Hematopoietic multipotent progenitor cell treated with erythropoietin and hydrocortisone succinate and interleukin-3 and kit ligand, for 6 days (in vitro differentiated cells): Measurements from ENCODE around the gene SP4.
A peak's percentile ranks its signal among the peaks of the same experiment; 100 is the strongest.
"Not testable (repeated sequence)": the region's sequence is repeated elsewhere in the genome, so short reads cannot be mapped to it uniquely, and the experiment has no call there.

Experiments
- DNase-seq: peaks from one replicate; pipeline ENCODE4 v3.0.0-alpha.2; 2015

Gene SP4

GRCh38 chr7:21532485-21532884 is 104.6 kb downstream of the SP4 start:
- DNase-seq: peak; percentile 9

DNA sequence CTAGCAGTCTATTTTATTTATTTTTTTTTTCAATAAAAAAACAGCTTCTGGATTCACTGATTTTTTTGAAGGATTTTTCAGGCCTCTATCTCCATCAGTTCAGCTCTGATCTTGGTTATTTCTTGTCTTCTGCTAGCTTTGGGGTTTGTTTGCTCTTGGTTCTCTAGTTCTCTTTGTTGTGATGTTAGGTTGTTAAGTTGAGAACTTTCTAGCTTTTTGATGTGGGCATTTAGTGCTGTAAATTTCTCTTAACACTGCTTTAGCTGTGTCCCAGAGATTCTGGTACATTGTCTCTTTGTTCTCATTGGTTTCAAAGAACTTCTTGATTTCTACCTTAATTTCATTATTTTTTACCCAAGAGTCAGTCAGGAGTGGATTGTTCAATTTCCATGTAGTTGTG is 105.8 kb downstream of the SP4 start:
- not testable (repeated sequence) for DNase-seq

DNA sequence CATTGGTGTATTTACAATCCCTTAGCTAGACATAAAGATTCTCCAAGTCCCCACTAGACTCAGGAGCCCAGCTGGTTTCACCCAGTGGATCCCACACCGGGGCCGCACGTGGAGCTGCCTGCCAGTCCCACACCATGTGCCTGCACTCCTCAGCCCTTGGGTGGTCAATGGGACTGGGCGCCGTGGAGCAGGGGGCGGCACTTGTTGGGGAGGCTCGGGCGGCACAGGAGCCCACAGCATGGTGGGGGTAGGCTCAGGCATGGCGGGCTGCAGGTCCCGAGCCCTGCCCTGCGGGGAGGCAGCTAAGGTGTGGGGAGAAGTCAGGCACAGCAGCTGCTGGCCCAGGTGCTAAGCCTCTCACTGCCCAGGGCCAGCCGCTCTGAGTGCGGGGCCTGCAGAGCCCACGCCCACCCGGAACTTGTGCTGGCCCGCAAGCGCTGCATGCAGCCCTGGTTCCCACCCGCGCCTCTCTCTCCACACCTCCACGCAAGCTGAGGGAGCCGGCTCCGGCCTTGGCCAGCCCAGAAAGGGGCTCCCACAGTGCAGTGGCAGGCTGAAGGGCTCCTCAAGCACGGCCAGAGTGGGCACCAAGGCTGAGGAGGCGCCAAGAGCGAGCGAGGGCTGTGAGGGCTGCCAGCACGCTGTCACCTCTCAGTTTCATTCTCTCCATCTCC is 108.7 kb downstream of the SP4 start:
- not testable (repeated sequence) for DNase-seq

GRCh38 chr7:21538936-21539495 is 111.1 kb downstream of the SP4 start:
- no peak for DNase-seq

DNA sequence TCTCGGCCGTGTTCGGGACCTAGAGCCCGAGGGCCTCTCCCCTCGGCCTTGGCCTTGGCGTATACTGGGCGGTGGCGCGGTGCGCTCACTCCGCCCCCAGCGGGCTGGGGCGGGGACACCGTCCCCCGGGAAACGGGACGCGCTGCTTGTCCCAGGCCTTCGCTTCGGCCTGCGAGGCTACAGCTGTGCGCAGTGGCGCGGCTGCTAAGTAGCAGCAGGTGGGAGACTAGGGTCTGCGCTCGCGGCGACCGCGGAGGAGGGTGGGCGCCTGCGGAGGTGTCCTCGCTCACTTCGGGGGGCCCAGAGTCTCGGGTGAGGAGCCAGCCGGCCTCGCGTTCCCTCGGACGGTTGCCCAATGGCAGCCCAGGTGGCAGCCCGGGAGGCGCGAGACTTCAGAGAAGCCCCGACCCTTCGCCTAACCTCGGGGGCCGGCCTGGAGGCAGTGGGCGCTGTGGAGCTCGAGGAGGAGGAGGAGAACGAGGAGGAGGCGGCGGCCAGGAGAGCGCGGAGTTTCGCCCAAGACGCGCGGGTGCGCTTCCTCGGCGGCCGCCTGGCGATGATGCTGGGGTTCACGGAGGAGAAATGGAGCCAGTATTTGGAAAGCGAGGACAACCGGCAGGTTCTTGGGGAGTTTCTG is 115.1 kb downstream of the SP4 start, which contains the start of gene DNAH11:
TSS of gene DNAH11 (plus strand) at position 149 of the 637 bp plus-strand sequence. CDS start at position 356, 207 bp downstream.
- peak; percentile 73 for DNase-seq

- DNase-seq: peak; percentile 9
Measured at GRCh38 chr7:21543528-21544302, 115.8 kb downstream of the SP4 start.

GRCh38 chr7:21544303-21544656 is 116.4 kb downstream of the SP4 start:
- DNase-seq: no peak

DNA sequence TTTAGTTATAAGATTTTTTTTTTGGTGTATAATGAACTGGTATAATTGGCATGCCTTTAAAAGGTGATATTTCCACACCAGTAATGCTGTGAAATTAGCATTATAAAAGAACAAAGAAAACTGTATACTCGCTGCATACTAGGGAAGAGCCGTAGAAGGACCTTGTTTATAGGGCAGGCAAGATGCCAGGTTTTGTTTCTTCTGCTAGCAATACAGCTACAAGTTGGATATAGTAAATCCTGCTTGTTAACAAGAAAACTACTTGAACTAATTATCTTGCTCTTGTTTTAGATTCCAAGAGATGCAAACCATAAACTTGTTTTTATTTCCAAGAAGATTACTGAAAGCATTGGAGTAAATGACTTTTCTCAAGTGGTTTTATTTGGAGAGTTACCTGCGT is 116.8 kb downstream of the SP4 start:
- DNase-seq: no peak

DNA sequence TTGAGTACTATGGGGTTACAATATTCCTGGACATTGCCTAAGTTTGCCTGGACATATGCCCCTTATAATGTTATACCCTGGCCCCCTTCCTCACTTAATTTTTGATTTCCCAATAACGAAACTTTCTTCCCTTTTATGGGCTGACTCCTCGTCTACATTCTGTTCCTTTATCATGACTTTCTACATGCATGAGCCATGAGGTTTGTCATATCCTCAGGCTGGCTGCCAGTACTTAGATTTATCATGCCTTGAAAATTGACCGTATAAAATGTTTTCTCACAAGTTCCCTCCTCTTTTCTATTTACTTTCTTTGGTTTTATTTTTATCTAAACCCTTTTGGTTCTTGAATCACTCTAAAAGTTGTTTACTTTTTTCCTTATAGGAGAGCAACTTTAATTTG is 119.6 kb downstream of the SP4 start:
- DNase-seq: no peak

- DNase-seq: no peak
Measured at GRCh38 chr7:21548491-21548890, 120.6 kb downstream of the SP4 start.

DNA sequence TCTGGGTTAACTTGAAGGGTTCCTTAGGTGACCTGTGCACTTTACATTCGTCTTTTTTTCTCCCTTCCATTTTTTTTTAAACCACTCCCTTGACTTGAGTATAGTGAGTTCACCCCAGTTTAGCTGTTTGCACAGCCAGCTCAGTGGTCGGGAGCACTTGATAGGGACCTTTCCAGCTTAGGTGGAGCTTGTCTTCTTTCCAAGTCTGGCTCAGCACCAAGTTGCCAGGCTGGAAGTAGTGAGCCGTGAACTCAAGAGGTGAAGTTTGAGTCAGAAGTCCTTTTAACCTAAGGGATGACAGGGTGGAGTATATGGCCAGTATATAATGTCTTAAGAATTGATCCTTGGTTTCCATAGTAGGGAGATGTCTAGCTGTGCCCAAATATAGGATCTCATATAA is 122.2 kb downstream of the SP4 start:
- no peak for DNase-seq

GRCh38 chr7:21550821-21551531 is 123.1 kb downstream of the SP4 start:
- DNase-seq: no peak

DNA sequence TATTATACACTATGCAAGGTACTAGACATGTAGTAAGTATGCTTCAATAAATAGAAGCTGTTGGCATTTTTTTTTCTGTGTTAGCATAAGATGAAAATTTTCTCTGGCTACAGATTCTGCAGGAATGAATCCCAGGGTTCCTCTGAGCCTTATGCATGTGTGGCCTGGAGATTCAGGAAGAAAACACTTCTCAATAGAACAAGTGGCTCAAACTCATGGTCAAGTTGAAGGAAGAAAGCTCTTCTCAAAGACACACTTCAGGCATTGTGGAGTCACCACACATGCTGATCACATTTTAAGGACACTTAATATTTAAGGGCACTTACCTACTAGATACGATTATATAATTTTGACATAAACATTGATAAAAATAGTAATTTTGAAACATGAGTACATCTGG is 134.5 kb downstream of the SP4 start:
- no peak for DNase-seq
